Lung (tissue), 12 donors: ENCODE data around the gene DDX3X. TPM values are rescaled to one million over a fixed set of nuclear protein-coding genes. Genes with fewer than 3 reads are reported as not detected.
"Not testable (repeated sequence)": the region's sequence is repeated elsewhere in the genome, so short reads cannot be mapped to it uniquely, and the experiment has no call there.

Experiments
- ATAC-seq: fragments of 200-7000 bp; cut with Tn5 transposase; one replicate; pipeline ENCODE4 v1.9.1; 2020; ENCODE audit warnings: moderate number of reproducible peaks; ENCODE audit not compliant: insufficient read depth, low FRiP score
- DNase-seq, 3 donors: peaks; one replicate each; pipeline ENCODE4 v3.0.0-alpha.2; 2013 to 2017
- H3K27ac ChIP-seq, 2 donors: one replicate each; pipeline ENCODE4 v1.5.1; 2013; ENCODE audit warnings: mild to moderate bottlenecking in 2 of 2, moderate library complexity in 2 of 2, control low read depth in 1 of 2, inconsistent platforms in 1 of 2, low read depth in 1 of 2, low read length in 1 of 2
- H3K27me3 ChIP-seq, 3 donors: one replicate each; pipeline ENCODE4 v1.5.1; 2013; ENCODE audit warnings: low read length in 2 of 3; ENCODE audit not compliant: control insufficient read depth in 3 of 3, insufficient read depth in 3 of 3
- H3K36me3 ChIP-seq, 4 donors: one replicate each; pipeline ENCODE4 v1.5.1; 2013; ENCODE audit warnings: low read length in 4 of 4, mild to moderate bottlenecking in 1 of 4, moderate library complexity in 1 of 4; ENCODE audit not compliant: control insufficient read depth in 4 of 4, insufficient read depth in 4 of 4
- H3K4me1 ChIP-seq, 5 donors: one replicate each; pipeline ENCODE4 v1.5.1; 2013; ENCODE audit warnings: low read length in 5 of 5, mild to moderate bottlenecking in 2 of 5, moderate library complexity in 1 of 5; ENCODE audit not compliant: control insufficient read depth in 5 of 5, insufficient read depth in 5 of 5
- H3K4me3 ChIP-seq: one replicate; pipeline ENCODE4 v1.5.1; 2013; ENCODE audit warnings: mild to moderate bottlenecking, control low read depth, moderate library complexity
- H3K9ac ChIP-seq, 2 donors: one replicate each; pipeline ENCODE4 v1.5.1; 2013; ENCODE audit warnings: low read length in 2 of 2, control low read depth in 1 of 2; ENCODE audit not compliant: insufficient read depth in 1 of 2
- H3K9me3 ChIP-seq, 4 donors: one replicate each; pipeline ENCODE4 v1.5.1; 2013; ENCODE audit warnings: low read length in 3 of 4, mild to moderate bottlenecking in 1 of 4, moderate library complexity in 1 of 4; ENCODE audit not compliant: control insufficient read depth in 4 of 4, insufficient read depth in 3 of 4
- WGBS, 2 donors: extraction: QIAGEN DNeasy Blood & Tissue Kit; methylation state at CpG; one replicate each; pipeline ENCODE4 v1.1.7; 2013; 5-methylcytosine and 5-hydroxymethylcytosine counted together
- polyA plus RNA-seq, 2 donors: library from polyadenylated mRNA; stranded (reverse); fragments of 200-250 nt; gene quantifications; one replicate each; pipeline ENCODE4 v1.2.1, GENCODE V29; 2013
- total RNA-seq, 2 donors: library from RNA; depleted of rRNA in 1 of 2; stranded (reverse); fragments of >200 nt in 1 of 2; gene quantifications; one replicate each; pipeline ENCODE4 v1.2.1, GENCODE V29; 2014 to 2021
- TF ChIP-seq, protein P1 (sequence below): IDR thresholded peaks from 2 replicates; pipeline ENCODE4 v1.5.1; 2012; ENCODE audit warnings: mild to moderate bottlenecking; ENCODE audit errors: control extremely low read depth, extremely low read depth
- donor health status: control.
- donor health status: control.
- donor health status: Bipolar disorder and iron deficiency.
- donor health status: healthy.
- donor health status: DM: yes; HTN: yes; CAD: no.

The DDX3X gene
- total and polyA plus RNA-seq, 4 donors, result 72.2 to 385 (median 176) TPM

DNA sequence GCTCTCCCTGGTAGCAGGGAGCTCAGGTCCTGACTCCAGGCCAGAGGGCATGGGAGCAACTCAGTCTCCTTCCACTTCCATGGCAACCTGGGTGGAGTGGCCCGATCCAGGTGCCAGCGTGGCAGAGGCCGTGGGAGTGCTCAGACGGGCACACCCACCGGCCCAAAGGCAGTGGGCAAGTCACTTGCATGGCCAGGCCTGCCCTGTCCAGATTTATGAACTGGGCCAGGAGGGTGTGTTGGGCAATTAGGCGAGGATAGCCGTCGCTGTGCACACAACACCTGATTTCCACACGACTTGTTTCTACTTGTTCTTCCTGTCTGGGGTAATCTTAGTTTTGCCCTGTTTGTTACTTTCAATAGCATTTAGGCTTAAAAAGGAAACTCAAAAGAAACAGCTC lies 57.6 kb downstream of the DDX3X start:
- peaks cover 0 to 14% (median 0%) of the 10 kb centered on the region in 3 donors for H3K27me3 ChIP-seq
- no peak for DNase-seq
- H3K4me3 ChIP-seq, result no peak overlapping the region
- WGBS, 2 donors, result 51 to 64% methylated on average over 9 of the region's 9 CpGs
- no peak overlapping the region for H3K27ac ChIP-seq
- no peak overlapping the region for H3K9ac ChIP-seq
- TF ChIP-seq, protein P1, sequence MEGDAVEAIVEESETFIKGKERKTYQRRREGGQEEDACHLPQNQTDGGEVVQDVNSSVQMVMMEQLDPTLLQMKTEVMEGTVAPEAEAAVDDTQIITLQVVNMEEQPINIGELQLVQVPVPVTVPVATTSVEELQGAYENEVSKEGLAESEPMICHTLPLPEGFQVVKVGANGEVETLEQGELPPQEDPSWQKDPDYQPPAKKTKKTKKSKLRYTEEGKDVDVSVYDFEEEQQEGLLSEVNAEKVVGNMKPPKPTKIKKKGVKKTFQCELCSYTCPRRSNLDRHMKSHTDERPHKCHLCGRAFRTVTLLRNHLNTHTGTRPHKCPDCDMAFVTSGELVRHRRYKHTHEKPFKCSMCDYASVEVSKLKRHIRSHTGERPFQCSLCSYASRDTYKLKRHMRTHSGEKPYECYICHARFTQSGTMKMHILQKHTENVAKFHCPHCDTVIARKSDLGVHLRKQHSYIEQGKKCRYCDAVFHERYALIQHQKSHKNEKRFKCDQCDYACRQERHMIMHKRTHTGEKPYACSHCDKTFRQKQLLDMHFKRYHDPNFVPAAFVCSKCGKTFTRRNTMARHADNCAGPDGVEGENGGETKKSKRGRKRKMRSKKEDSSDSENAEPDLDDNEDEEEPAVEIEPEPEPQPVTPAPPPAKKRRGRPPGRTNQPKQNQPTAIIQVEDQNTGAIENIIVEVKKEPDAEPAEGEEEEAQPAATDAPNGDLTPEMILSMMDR, result no peak
- H3K4me1 ChIP-seq, result no peaks in the 10 kb centered on the region
- H3K36me3 ChIP-seq, result no peaks in the 10 kb centered on the region
- peaks cover 0 to 3% (median 0%) of the 10 kb centered on the region in 4 donors for H3K9me3 ChIP-seq
- ATAC-seq, result no peak

DNA sequence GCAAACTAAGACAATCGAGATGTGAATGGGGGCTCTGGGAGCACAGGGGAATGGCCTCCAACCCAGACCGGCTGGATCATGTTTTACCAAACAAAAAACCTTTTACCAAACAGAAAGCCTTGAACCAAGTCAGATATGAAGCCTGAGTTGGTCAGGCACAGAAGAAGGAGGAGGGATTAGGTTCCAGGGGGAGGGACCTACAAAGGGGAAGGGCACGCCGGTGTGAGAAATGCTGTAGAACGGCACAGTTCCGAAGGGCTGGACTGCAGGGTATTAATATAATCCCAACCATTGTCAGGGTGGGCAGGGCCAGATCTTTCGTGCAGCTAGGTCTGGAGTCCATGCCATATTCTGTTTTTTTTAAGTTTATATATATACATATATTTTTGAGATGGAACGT lies 60.3 kb downstream of the DDX3X start:
- 81 to 88% methylated on average over 8 of the region's 8 CpGs for WGBS, 2 donors
- Histone ChIP-seq H3K9me3 (peaks cover 0 to 9% (median 2%) of the 10 kb centered on the region in 4 donors), H3K27me3 (peaks cover 0 to 8% (median 0%) of the 10 kb centered on the region in 3 donors), H3K9ac (no peak overlapping the region), H3K4me1 (no peaks in the 10 kb centered on the region), H3K27ac (no peak overlapping the region), H3K4me3 (no peak overlapping the region), H3K36me3 (no peaks in the 10 kb centered on the region)
- TF ChIP-seq, protein P1, result no peak
- ATAC-seq (no peak), DNase-seq (no peak)

DNA sequence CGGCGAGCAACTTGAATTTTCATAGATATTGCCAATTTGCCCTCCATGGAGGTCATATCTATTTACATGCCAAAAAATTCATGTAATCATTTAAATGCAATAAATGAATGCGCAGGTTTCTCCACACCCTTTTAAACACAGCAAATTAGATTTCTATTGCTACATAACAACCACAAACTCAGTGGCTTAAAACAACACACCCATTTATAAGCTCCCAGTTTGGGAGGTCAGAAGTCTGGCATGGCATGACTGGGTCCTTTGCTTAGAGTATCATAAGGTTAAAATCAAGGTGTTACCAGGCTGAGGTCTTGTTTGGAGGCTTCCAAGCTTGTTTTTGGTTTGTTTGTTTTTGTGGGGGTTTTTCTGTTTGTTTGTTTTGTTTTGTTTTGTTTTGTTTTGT lies 63.3 kb downstream of the DDX3X start:
- 94% methylated on average over 3 of the region's 3 CpGs for WGBS, 2 donors
- TF ChIP-seq, protein P1, result no peak
- peaks cover 0 to 8% (median 2%) of the 10 kb centered on the region in 4 donors for H3K9me3 ChIP-seq
- no peak for ATAC-seq
- H3K27me3 ChIP-seq, result peaks cover 0 to 5% (median 0%) of the 10 kb centered on the region in 3 donors
- no peaks in the 10 kb centered on the region for H3K36me3 ChIP-seq
- no peak overlapping the region for H3K9ac ChIP-seq
- H3K4me3 ChIP-seq, result no peak overlapping the region
- no peak for DNase-seq
- H3K27ac ChIP-seq, result no peak overlapping the region
- no peaks in the 10 kb centered on the region for H3K4me1 ChIP-seq

DNA sequence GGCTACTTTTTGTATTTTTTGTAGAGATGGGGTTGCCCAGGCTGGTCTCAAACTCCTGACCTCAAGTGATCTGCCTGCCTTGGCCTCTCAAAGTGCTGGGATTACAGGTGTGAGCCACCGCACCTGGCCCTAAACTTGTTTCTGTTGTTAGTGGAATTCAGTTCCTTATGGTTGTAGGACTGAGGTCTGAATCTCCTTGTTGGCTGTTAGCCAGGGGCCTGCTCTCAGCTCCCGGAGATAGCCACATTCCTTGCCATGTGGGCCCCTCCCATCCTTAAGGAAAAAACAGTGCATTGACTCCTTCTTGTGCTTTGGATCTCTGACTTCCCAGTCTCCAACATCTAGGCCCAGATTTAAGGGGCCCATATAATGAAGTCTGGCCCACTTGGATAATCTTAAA lies 63.8 kb downstream of the DDX3X start:
- peaks cover 0 to 8% (median 2%) of the 10 kb centered on the region in 4 donors for H3K9me3 ChIP-seq
- H3K4me3 ChIP-seq, result no peak overlapping the region
- DNase-seq, result no peak
- no peaks in the 10 kb centered on the region for H3K4me1 ChIP-seq
- TF ChIP-seq, protein P1, result no peak
- H3K9ac ChIP-seq, result no peak overlapping the region
- H3K27me3 ChIP-seq, result peaks cover 0 to 3% (median 0%) of the 10 kb centered on the region in 3 donors
- 68 to 79% methylated on average over 2 of the region's 2 CpGs for WGBS, 2 donors
- no peak overlapping the region for H3K27ac ChIP-seq
- no peaks in the 10 kb centered on the region for H3K36me3 ChIP-seq
- ATAC-seq, result no peak

DNA sequence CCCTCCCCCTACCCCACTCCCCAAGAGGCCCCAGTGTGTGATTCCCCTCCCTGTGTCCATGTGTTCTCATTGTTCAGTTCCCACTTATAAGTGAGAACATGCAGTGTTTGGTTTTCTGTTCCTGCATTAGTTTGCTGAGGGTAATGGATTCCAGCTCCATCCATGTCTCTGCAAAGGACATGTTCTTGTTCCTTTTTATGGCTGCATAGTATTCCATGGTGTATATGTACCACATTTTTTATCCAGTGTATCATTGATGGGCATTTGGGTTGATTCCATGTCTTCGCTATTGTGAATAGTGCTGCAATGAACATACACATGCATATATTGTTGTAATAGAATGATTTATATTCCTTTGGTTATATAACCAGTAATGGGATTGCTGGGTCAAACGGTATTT lies 68.6 kb downstream of the DDX3X start:
- ATAC-seq, H3K9ac ChIP-seq, H3K4me1 ChIP-seq, H3K27ac ChIP-seq, DNase-seq, H3K9me3 ChIP-seq, H3K4me3 ChIP-seq, H3K36me3 ChIP-seq, H3K27me3 ChIP-seq: not testable (repeated sequence)
- 89 to 98% methylated on average over 2 of the region's 2 CpGs for WGBS, 2 donors
